GM12878 (cell line): ENCODE measurements around the gene CFAP410. TPM values are rescaled to one million over a fixed set of nuclear protein-coding genes. Genes with fewer than 3 reads are reported as not detected.

Source experiments
- ATAC-seq: fragments of 200-7000 bp; cut with Tn5 transposase; 3 replicates; pipeline ENCODE4 v1.9.1; 2020; ENCODE audit warnings: mild to moderate bottlenecking, moderate library complexity
- BruUV-seq: library from RNA; stranded (reverse); fragments of 400-500 nt; replicated peaks from 2 replicates; lab custom pipeline; 2021; lab: Mats Ljungman, UMichigan
- CTCF ChIA-PET: fragments of 300-600 bp; sonication (Branson Sonifier 250); formaldehyde crosslinking; extraction: SDS; loops from one replicate; lab custom pipeline; 2021; ENCODE audit warnings: inconsistent platforms; lab: Yijun Ruan, JAX
- POLR2A ChIA-PET: fragments of 350-600 bp; formaldehyde crosslinking; extraction: SDS; loops from one replicate; lab custom pipeline; 2021; ENCODE audit warnings: inconsistent platforms; lab: Charles Lee
- RAD21 ChIA-PET: fragments of 300-600 bp; sonication (Branson Sonifier 250); formaldehyde crosslinking; loops from one replicate; lab custom pipeline; 2023; ENCODE audit warnings: antibody characterized with exemption; ENCODE audit not compliant: unreplicated experiment; lab: Charles Lee
- SMC1A ChIA-PET: fragments of 300-600 bp; sonication (Branson Sonifier 250); formaldehyde crosslinking; loops from one replicate; lab custom pipeline; 2023; ENCODE audit not compliant: unreplicated experiment, uncharacterized antibody; lab: Charles Lee
- DNase-seq: peaks from one replicate; pipeline ENCODE4 v3.0.0-alpha.2; 2011; ENCODE audit warnings: low read depth, low spot score
- FAIRE-seq: peaks from 3 replicates; lab custom pipeline; 2011; peaks lifted over from hg19 to GRCh38; lab: Jason Lieb, UNC
- H2AFZ ChIP-seq: 2 replicates; pipeline ENCODE4 v1.6.0; 2011; ENCODE audit warnings: low read depth, low read length, control low read depth; ENCODE audit not compliant: control insufficient read depth
- H3K27ac ChIP-seq: 2 replicates; pipeline ENCODE4 v1.5.1; 2011; ENCODE audit warnings: control low read depth; ENCODE audit not compliant: control insufficient read depth, insufficient read depth
- H3K27me3 ChIP-seq, 2 experiments: replicated peaks in 1 of 2; 2 replicates each; pipeline versions ENCODE4 v1.6.0 to v1.6.1; 2011; ENCODE audit warnings: low read length in 1 of 2; ENCODE audit not compliant: control insufficient read depth in 2 of 2, insufficient read depth in 2 of 2
- H3K36me3 ChIP-seq, 2 experiments: 2 replicates each; pipeline ENCODE4 v1.5.1; 2011; ENCODE audit warnings: low read length in 1 of 2; ENCODE audit not compliant: control insufficient read depth in 2 of 2, insufficient read depth in 2 of 2
- H3K4me1 ChIP-seq: 2 replicates; pipeline ENCODE4 v1.6.1; 2011; ENCODE audit warnings: mild to moderate bottlenecking, low read length, moderate library complexity, mixed read lengths; ENCODE audit not compliant: control insufficient read depth, insufficient read depth
- H3K4me2 ChIP-seq: 2 replicates; pipeline ENCODE4 v1.6.0; 2011; ENCODE audit warnings: control low read depth; ENCODE audit not compliant: control insufficient read depth, insufficient read depth
- H3K4me3 ChIP-seq: fragments of 200-600 bp; sonication (generic); 2 replicates; pipeline ENCODE4 v1.5.1; 2016
- H3K79me2 ChIP-seq: 2 replicates; pipeline ENCODE4 v1.6.0; 2011; ENCODE audit warnings: low read length; ENCODE audit not compliant: control insufficient read depth, insufficient read depth
- H3K9ac ChIP-seq: 2 replicates; pipeline ENCODE4 v1.8.0; 2011; ENCODE audit warnings: low read length, control low read depth, mixed read lengths; ENCODE audit not compliant: control insufficient read depth, insufficient read depth
- H3K9me3 ChIP-seq: replicated peaks from 3 replicates; pipeline ENCODE4 v1.5.1; 2011; ENCODE audit warnings: mild to moderate bottlenecking, low read length; ENCODE audit not compliant: control insufficient read depth, insufficient read depth
- H4K20me1 ChIP-seq: 2 replicates; pipeline ENCODE4 v1.6.0; 2011; ENCODE audit not compliant: control insufficient read depth, insufficient read depth
- CBX5 ChIP-seq: sonication (generic); IDR thresholded peaks from 2 replicates; pipeline ENCODE4 v1.6.1; 2016; ENCODE audit warnings: low read depth, moderate library complexity, mild to moderate bottlenecking, inconsistent platforms
- EGR1 ChIP-seq, 2 experiments: IDR thresholded peaks; 1 replicate in 1 of 2; 2 replicates in 1 of 2; pipeline ENCODE4 v1.6.1; 2011 to 2012; ENCODE audit warnings: low read depth in 2 of 2, low read length in 2 of 2, borderline replicate concordance in 1 of 2, mild to moderate bottlenecking in 1 of 2, moderate library complexity in 1 of 2
- FOXK2 ChIP-seq: fragments of 450-650 bp; IDR thresholded peaks from 2 replicates; pipeline ENCODE4 v1.6.1; 2017; ENCODE audit warnings: mild to moderate bottlenecking, moderate library complexity
- NBN ChIP-seq: fragments of 450-650 bp; IDR thresholded peaks from 2 replicates; pipeline ENCODE4 v1.6.1; 2016
- PAX5 ChIP-seq: IDR thresholded peaks from 2 replicates; pipeline ENCODE4 v1.6.1; 2011; ENCODE audit warnings: low read depth, low read length, borderline replicate concordance
- WRNIP1 ChIP-seq: IDR thresholded peaks from 2 replicates; pipeline ENCODE4 v1.6.1; 2011; ENCODE audit warnings: low read depth, low read length, improper control_type of control experiment, borderline replicate concordance
- ZNF217 ChIP-seq: fragments of 450-650 bp; IDR thresholded peaks from 2 replicates; pipeline ENCODE4 v1.6.1; 2017; ENCODE audit warnings: antibody characterized with exemption, mild to moderate bottlenecking
- WGBS: methylation state at CpG from one replicate; pipeline ENCODE4 v1.1.6; 2016; ENCODE audit warnings: low lambda C conversion rate; ENCODE audit not compliant: insufficient replicate concordance, insufficient coverage; ENCODE audit errors: missing lambda C conversion rate; 5-methylcytosine and 5-hydroxymethylcytosine counted together
- in situ Hi-C: fragments of 300-500 bp; cut with MboI; formaldehyde crosslinking; loops from 9 replicates; pipeline ENCODE4 v1.14.3; 2018; ENCODE audit warnings: mixed read lengths
- intact Hi-C: fragments of 100-400 bp; cut with micrococcal nuclease; formaldehyde crosslinking; loops from one replicate; pipeline ENCODE4 v1.14.2; 2022; ENCODE audit not compliant: unreplicated experiment
- polyA plus RNA-seq, 11 experiments: library from polyadenylated mRNA; depleted of rRNA in 4 of 11; unstranded in 6 of 11; stranded (reverse) in 5 of 11; fragments of >200 nt; fragmentation: Nextera tagmentation in 4 of 11; fragmentation: Illumina TruSeq in 1 of 11; extraction: Ambion mirVana in 4 of 11; extraction: Trizol in 1 of 11; gene quantifications; 1 replicate in 1 of 11; 2 replicates in 10 of 11; pipeline versions ENCODE4 v1.2.1 to v1.2.3, GENCODE V29; 2011 to 2016; ENCODE audit warnings: inconsistent platforms in 2 of 11, missing spikeins in 2 of 11, low read depth in 1 of 11
- total RNA-seq, 4 experiments: library from RNA; depleted of rRNA in 3 of 4; stranded (reverse); fragments of >200 nt in 3 of 4; fragmentation: Illumina TruSeq in 1 of 4; extraction: Trizol in 1 of 4; gene quantifications; 2 replicates each; pipeline versions ENCODE4 v1.2.1 to v1.2.3, GENCODE V29; 2013 to 2021
- TF ChIP-seq, protein P1 (sequence below): fragments of 450-650 bp; IDR thresholded peaks from 2 replicates; pipeline ENCODE4 v1.6.1; 2018; ENCODE audit warnings: mild to moderate bottlenecking, low read depth, moderate library complexity; ENCODE audit not compliant: partially characterized antibody
- TF ChIP-seq, protein P2 (sequence below): fragments of 450-650 bp; IDR thresholded peaks from 2 replicates; pipeline ENCODE4 v1.6.1; 2018; ENCODE audit warnings: borderline replicate concordance, mild to moderate bottlenecking; ENCODE audit not compliant: partially characterized antibody
- TF ChIP-seq, protein P3 (sequence below): fragments of 450-650 bp; IDR thresholded peaks from 2 replicates; pipeline ENCODE4 v1.6.1; 2016; ENCODE audit warnings: mild to moderate bottlenecking, moderate library complexity, borderline replicate concordance

The CFAP410 gene
- total and polyA plus RNA-seq, 10 of the 15 experiments (the other 5 are each of a cell fraction or from before 2014, with no cell fraction given): 0.14 to 24.8 (median 11.3) TPM

- intact Hi-C loops (no loop called here), in situ Hi-C loops (no loop called here)
- Histone ChIP-seq H3K27me3 (no peaks in the 10 kb centered on the region; a peak in 1 of 4 replicates), H3K9ac (no peak overlapping the region), H3K27ac (no peak overlapping the region), H3K4me1 (peaks cover 6% of the 10 kb centered on the region), H3K4me2 (no peak overlapping the region), H3K4me3 (no peak overlapping the region), H3K9me3 (no peaks in the 10 kb centered on the region), H4K20me1 (no peaks in the 10 kb centered on the region), H3K79me2 (no peaks in the 10 kb centered on the region), H2AFZ (no peak overlapping the region), H3K36me3 (no peaks in the 10 kb centered on the region)
- BruUV-seq: no TSS peak
- POLR2A ChIA-PET: no interaction called here
- no peak for ATAC-seq
- RAD21 ChIA-PET: interaction anchor here (1.1 kb wide), 1 partner anchor 77 kb away, joined by 3 read pairs; no protein-coding TSS in a partner anchor
- DNase-seq: no peak
- 37% methylated on average over 17 of the region's 17 CpGs for WGBS
- FAIRE-seq: no peak
- CTCF ChIA-PET: interaction anchor here (0.6 kb wide), 2 partner anchors 10 to 134 kb away, joined by 3 read pairs; no protein-coding TSS in a partner anchor
- SMC1A ChIA-PET: interaction anchor here (0.7 kb wide), 1 partner anchor 145 kb away, joined by 3 read pairs; no protein-coding TSS in a partner anchor
- TF ChIP-seq WRNIP1 (no peak), PAX5 (no peak), EGR1 (IDR thresholded peaks at IDR 0.05; ENCODE audit: borderline replicate concordance in 1 of 2, low read depth in 2 of 2, low read length in 2 of 2) (no peak), NBN (no peak), ZNF217 (no peak), FOXK2 (no peak), CBX5 (no peak)
- TF ChIP-seq, protein P1, sequence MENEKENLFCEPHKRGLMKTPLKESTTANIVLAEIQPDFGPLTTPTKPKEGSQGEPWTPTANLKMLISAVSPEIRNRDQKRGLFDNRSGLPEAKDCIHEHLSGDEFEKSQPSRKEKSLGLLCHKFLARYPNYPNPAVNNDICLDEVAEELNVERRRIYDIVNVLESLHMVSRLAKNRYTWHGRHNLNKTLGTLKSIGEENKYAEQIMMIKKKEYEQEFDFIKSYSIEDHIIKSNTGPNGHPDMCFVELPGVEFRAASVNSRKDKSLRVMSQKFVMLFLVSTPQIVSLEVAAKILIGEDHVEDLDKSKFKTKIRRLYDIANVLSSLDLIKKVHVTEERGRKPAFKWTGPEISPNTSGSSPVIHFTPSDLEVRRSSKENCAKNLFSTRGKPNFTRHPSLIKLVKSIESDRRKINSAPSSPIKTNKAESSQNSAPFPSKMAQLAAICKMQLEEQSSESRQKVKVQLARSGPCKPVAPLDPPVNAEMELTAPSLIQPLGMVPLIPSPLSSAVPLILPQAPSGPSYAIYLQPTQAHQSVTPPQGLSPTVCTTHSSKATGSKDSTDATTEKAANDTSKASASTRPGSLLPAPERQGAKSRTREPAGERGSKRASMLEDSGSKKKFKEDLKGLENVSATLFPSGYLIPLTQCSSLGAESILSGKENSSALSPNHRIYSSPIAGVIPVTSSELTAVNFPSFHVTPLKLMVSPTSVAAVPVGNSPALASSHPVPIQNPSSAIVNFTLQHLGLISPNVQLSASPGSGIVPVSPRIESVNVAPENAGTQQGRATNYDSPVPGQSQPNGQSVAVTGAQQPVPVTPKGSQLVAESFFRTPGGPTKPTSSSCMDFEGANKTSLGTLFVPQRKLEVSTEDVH: no peak
- TF ChIP-seq, protein P2, sequence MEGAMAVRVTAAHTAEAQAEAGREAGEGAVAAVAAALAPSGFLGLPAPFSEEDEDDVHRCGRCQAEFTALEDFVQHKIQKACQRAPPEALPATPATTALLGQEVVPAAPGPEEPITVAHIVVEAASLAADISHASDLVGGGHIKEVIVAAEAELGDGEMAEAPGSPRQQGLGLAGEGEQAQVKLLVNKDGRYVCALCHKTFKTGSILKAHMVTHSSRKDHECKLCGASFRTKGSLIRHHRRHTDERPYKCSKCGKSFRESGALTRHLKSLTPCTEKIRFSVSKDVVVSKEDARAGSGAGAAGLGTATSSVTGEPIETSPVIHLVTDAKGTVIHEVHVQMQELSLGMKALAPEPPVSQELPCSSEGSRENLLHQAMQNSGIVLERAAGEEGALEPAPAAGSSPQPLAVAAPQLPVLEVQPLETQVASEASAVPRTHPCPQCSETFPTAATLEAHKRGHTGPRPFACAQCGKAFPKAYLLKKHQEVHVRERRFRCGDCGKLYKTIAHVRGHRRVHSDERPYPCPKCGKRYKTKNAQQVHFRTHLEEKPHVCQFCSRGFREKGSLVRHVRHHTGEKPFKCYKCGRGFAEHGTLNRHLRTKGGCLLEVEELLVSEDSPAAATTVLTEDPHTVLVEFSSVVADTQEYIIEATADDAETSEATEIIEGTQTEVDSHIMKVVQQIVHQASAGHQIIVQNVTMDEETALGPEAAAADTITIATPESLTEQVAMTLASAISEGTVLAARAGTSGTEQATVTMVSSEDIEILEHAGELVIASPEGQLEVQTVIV: no peak
- TF ChIP-seq, protein P3, sequence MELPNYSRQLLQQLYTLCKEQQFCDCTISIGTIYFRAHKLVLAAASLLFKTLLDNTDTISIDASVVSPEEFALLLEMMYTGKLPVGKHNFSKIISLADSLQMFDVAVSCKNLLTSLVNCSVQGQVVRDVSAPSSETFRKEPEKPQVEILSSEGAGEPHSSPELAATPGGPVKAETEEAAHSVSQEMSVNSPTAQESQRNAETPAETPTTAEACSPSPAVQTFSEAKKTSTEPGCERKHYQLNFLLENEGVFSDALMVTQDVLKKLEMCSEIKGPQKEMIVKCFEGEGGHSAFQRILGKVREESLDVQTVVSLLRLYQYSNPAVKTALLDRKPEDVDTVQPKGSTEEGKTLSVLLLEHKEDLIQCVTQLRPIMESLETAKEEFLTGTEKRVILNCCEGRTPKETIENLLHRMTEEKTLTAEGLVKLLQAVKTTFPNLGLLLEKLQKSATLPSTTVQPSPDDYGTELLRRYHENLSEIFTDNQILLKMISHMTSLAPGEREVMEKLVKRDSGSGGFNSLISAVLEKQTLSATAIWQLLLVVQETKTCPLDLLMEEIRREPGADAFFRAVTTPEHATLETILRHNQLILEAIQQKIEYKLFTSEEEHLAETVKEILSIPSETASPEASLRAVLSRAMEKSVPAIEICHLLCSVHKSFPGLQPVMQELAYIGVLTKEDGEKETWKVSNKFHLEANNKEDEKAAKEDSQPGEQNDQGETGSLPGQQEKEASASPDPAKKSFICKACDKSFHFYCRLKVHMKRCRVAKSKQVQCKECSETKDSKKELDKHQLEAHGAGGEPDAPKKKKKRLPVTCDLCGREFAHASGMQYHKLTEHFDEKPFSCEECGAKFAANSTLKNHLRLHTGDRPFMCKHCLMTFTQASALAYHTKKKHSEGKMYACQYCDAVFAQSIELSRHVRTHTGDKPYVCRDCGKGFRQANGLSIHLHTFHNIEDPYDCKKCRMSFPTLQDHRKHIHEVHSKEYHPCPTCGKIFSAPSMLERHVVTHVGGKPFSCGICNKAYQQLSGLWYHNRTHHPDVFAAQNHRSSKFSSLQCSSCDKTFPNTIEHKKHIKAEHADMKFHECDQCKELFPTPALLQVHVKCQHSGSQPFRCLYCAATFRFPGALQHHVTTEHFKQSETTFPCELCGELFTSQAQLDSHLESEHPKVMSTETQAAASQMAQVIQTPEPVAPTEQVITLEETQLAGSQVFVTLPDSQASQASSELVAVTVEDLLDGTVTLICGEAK: no peak
Observed at GRCh38 chr21:44344541-44345183, 5.5 kb upstream of the CFAP410 start.
